ENCODE data around the gene APOL5. TPM values are rescaled to one million over a fixed set of nuclear protein-coding genes. Genes with fewer than 3 reads are reported as not detected.

Gene APOL5
- total RNA-seq, 1 donor = not detected

- TF ChIP-seq CTCF (IDR thresholded peaks at IDR 0.05; ENCODE audit: insufficient read depth, low read depth, low read length) = no peak
- DNase-seq (ENCODE audit: low read depth) = no peak
- no peak overlapping the region for H3K4me3 ChIP-seq (ENCODE audit: low read depth, low read length)
Measured at GRCh38 chr22:35711336-35711735, 6.3 kb upstream of the APOL5 start.

GRCh38 chr22:35712672-35713071 is 5.0 kb upstream of the APOL5 start:
- no peak for DNase-seq (ENCODE audit: low read depth)
- H3K4me3 ChIP-seq (ENCODE audit: low read depth, low read length) = no peak overlapping the region
- peak; percentile 15 for TF ChIP-seq CTCF (IDR thresholded peaks at IDR 0.05; ENCODE audit: insufficient read depth, low read depth, low read length)

- no peak for TF ChIP-seq CTCF (IDR thresholded peaks at IDR 0.05; ENCODE audit: insufficient read depth, low read depth, low read length)
- H3K4me3 ChIP-seq (ENCODE audit: low read depth, low read length) = no peak overlapping the region
- no peak for DNase-seq (ENCODE audit: low read depth)
Measured at GRCh38 chr22:35719212-35719875, 1.7 kb downstream of the APOL5 start.

GRCh38 chr22:35721960-35722359 is 4.3 kb downstream of the APOL5 start:
- no peak for DNase-seq (ENCODE audit: low read depth)
- TF ChIP-seq CTCF (IDR thresholded peaks at IDR 0.05; ENCODE audit: insufficient read depth, low read depth, low read length) = no peak
- H3K4me3 ChIP-seq (ENCODE audit: low read depth, low read length) = no peak overlapping the region

GRCh38 chr22:35725521-35725920 is 7.8 kb downstream of the APOL5 start:
- no peak for TF ChIP-seq CTCF (IDR thresholded peaks at IDR 0.05; ENCODE audit: insufficient read depth, low read depth, low read length)
- peak; percentile 23 for DNase-seq (ENCODE audit: low read depth)
- H3K4me3 ChIP-seq (ENCODE audit: low read depth, low read length) = no peak overlapping the region

GRCh38 chr22:35726398-35726797 is 8.7 kb downstream of the APOL5 start:
- no peak for DNase-seq (ENCODE audit: low read depth)
- no peak overlapping the region for H3K4me3 ChIP-seq (ENCODE audit: low read depth, low read length)
- TF ChIP-seq CTCF (IDR thresholded peaks at IDR 0.05; ENCODE audit: insufficient read depth, low read depth, low read length) = no peak

- H3K4me3 ChIP-seq (ENCODE audit: low read depth, low read length) = no peak overlapping the region
- TF ChIP-seq CTCF (IDR thresholded peaks at IDR 0.05; ENCODE audit: insufficient read depth, low read depth, low read length) = no peak
- DNase-seq (ENCODE audit: low read depth) = no peak
Measured at GRCh38 chr22:35726933-35727332, 9.3 kb downstream of the APOL5 start.
